Adipocyte (in vitro differentiated cells): ENCODE data around the gene ZFX.

Experiments
- DNase-seq: peaks from one replicate; pipeline ENCODE4 v3.0.0-alpha.2; 2015; ENCODE audit warnings: low read depth
- H3K27me3 ChIP-seq: replicated peaks from 2 replicates; pipeline ENCODE4 v1.7.0; 2013; ENCODE audit warnings: mild to moderate bottlenecking, low read length, moderate library complexity; ENCODE audit not compliant: control insufficient read depth, insufficient read depth
- H3K36me3 ChIP-seq: 2 replicates; pipeline ENCODE4 v1.7.0; 2013; ENCODE audit warnings: low read length, mild to moderate bottlenecking, moderate library complexity; ENCODE audit not compliant: control insufficient read depth, insufficient read depth, severe bottlenecking
- H3K4me1 ChIP-seq: 2 replicates; pipeline ENCODE4 v1.7.0; 2013; ENCODE audit warnings: mild to moderate bottlenecking, low read length, moderate library complexity; ENCODE audit not compliant: control insufficient read depth, insufficient read depth
- H3K4me3 ChIP-seq: 2 replicates; pipeline ENCODE4 v1.7.0; 2013; ENCODE audit warnings: mild to moderate bottlenecking, low read length, moderate library complexity
- H3K9ac ChIP-seq: 2 replicates; pipeline ENCODE4 v1.7.0; 2013; ENCODE audit warnings: mild to moderate bottlenecking, low read length, moderate library complexity
- H3K9me3 ChIP-seq: 2 replicates; pipeline ENCODE4 v1.7.0; 2013; ENCODE audit warnings: mild to moderate bottlenecking, low read length, moderate library complexity; ENCODE audit not compliant: control insufficient read depth

ZFX gene

GRCh38 chrX:24221872-24222271 lies 72.3 kb downstream of the ZFX start:
- H3K9me3 ChIP-seq = peaks cover 5% of the 10 kb centered on the region
- no peak overlapping the region for H3K4me3 ChIP-seq
- H3K36me3 ChIP-seq = no peaks in the 10 kb centered on the region
- H3K9ac ChIP-seq = no peak overlapping the region
- no peaks in the 10 kb centered on the region for H3K4me1 ChIP-seq
- H3K27me3 ChIP-seq = no peaks in the 10 kb centered on the region
- DNase-seq = no peak

- no peak for DNase-seq
- peaks cover 5% of the 10 kb centered on the region for H3K4me1 ChIP-seq
- no peak overlapping the region for H3K9ac ChIP-seq
- H3K27me3 ChIP-seq = no peaks in the 10 kb centered on the region
- peaks cover 5% of the 10 kb centered on the region for H3K9me3 ChIP-seq
- no peak overlapping the region for H3K4me3 ChIP-seq
- no peaks in the 10 kb centered on the region for H3K36me3 ChIP-seq
Measured at GRCh38 chrX:24225265-24225664, 75.7 kb downstream of the ZFX start.

- DNase-seq = no peak
- Histone ChIP-seq H3K27me3 (no peaks in the 10 kb centered on the region), H3K36me3 (no peaks in the 10 kb centered on the region), H3K9ac (no peak overlapping the region), H3K9me3 (peaks cover 5% of the 10 kb centered on the region), H3K4me1 (peaks cover 14% of the 10 kb centered on the region), H3K4me3 (no peak overlapping the region)
Measured at GRCh38 chrX:24226176-24226575, 76.6 kb downstream of the ZFX start.

GRCh38 chrX:24228596-24228995 lies 79.1 kb downstream of the ZFX start:
- Histone ChIP-seq H3K4me1 (peaks cover 18% of the 10 kb centered on the region), H3K4me3 (no peak overlapping the region), H3K27me3 (no peaks in the 10 kb centered on the region), H3K9ac (no peak overlapping the region), H3K9me3 (peaks cover 5% of the 10 kb centered on the region), H3K36me3 (no peaks in the 10 kb centered on the region)
- no peak for DNase-seq

- peaks cover 18% of the 10 kb centered on the region for H3K4me1 ChIP-seq
- peaks cover 5% of the 10 kb centered on the region for H3K9me3 ChIP-seq
- H3K27me3 ChIP-seq = no peaks in the 10 kb centered on the region
- no peak overlapping the region for H3K4me3 ChIP-seq
- H3K36me3 ChIP-seq = no peaks in the 10 kb centered on the region
- no peak overlapping the region for H3K9ac ChIP-seq
- no peak for DNase-seq
Measured at GRCh38 chrX:24229400-24229879, 79.9 kb downstream of the ZFX start.

- Histone ChIP-seq H3K4me3 (no peak overlapping the region), H3K27me3 (peaks cover 3% of the 10 kb centered on the region), H3K4me1 (peaks cover 18% of the 10 kb centered on the region), H3K9me3 (peaks cover 5% of the 10 kb centered on the region), H3K9ac (no peak overlapping the region), H3K36me3 (no peaks in the 10 kb centered on the region)
- no peak for DNase-seq
Measured at GRCh38 chrX:24229976-24230375, 80.4 kb downstream of the ZFX start.

- Histone ChIP-seq H3K27me3 (peaks cover 5% of the 10 kb centered on the region), H3K36me3 (no peaks in the 10 kb centered on the region), H3K9me3 (no peaks in the 10 kb centered on the region), H3K4me3 (no peak overlapping the region), H3K4me1 (peaks cover 18% of the 10 kb centered on the region), H3K9ac (no peak overlapping the region)
- peak; percentile 69 for DNase-seq
Measured at GRCh38 chrX:24231131-24231540, 81.6 kb downstream of the ZFX start.

- Histone ChIP-seq H3K9me3 (no peaks in the 10 kb centered on the region), H3K36me3 (no peaks in the 10 kb centered on the region), H3K27me3 (peaks cover 5% of the 10 kb centered on the region), H3K9ac (no peak overlapping the region), H3K4me1 (peaks cover 18% of the 10 kb centered on the region), H3K4me3 (no peak overlapping the region)
- no peak for DNase-seq
Measured at GRCh38 chrX:24231641-24232179, 82.2 kb downstream of the ZFX start.

- Histone ChIP-seq H3K4me3 (no peak overlapping the region), H3K9me3 (no peaks in the 10 kb centered on the region), H3K27me3 (peaks cover 6% of the 10 kb centered on the region), H3K9ac (no peak overlapping the region), H3K4me1 (peaks cover 18% of the 10 kb centered on the region), H3K36me3 (no peaks in the 10 kb centered on the region)
- DNase-seq = no peak
Measured at GRCh38 chrX:24232796-24233195, 83.3 kb downstream of the ZFX start.

- Histone ChIP-seq H3K4me1 (peaks cover 14% of the 10 kb centered on the region), H3K4me3 (no peak overlapping the region), H3K27me3 (peaks cover 9% of the 10 kb centered on the region), H3K9ac (no peak overlapping the region), H3K36me3 (no peaks in the 10 kb centered on the region), H3K9me3 (no peaks in the 10 kb centered on the region)
- no peak for DNase-seq
Measured at GRCh38 chrX:24235084-24235710, 85.7 kb downstream of the ZFX start.

GRCh38 chrX:24241822-24242648 lies 92.5 kb downstream of the ZFX start:
- H3K4me1 ChIP-seq = peaks cover 44% of the 10 kb centered on the region
- H3K4me3 ChIP-seq = no peak overlapping the region
- H3K27me3 ChIP-seq = peaks cover 4% of the 10 kb centered on the region
- H3K9ac ChIP-seq = peak overlapping the region; percentile 64
- no peaks in the 10 kb centered on the region for H3K36me3 ChIP-seq
- DNase-seq = peak; percentile 51
- H3K9me3 ChIP-seq = no peaks in the 10 kb centered on the region
